ENCODE data around the gene IGLL1. TPM values are rescaled to one million over a fixed set of nuclear protein-coding genes. Genes with fewer than 3 reads are reported as not detected.

IGLL1 gene
- total RNA-seq, 1 donor: 0.31 TPM

Other genes with a start within 250 kb of the IGLL1 start
- 0.73 TPM for gene DRICH1, start 52.0 kb upstream of the IGLL1 start, total RNA-seq
- 9.2 TPM for gene RGL4, start 110.7 kb upstream of the IGLL1 start, total RNA-seq
- gene ZNF70, start 170.8 kb upstream of the IGLL1 start, total RNA-seq: 0.52 TPM
- 0.42 TPM for gene VPREB3, start 174.1 kb upstream of the IGLL1 start, total RNA-seq
- 0.31 TPM for gene C22orf15, start 182.7 kb upstream of the IGLL1 start, total RNA-seq
- 9.0 TPM for gene CHCHD10, start 187.7 kb upstream of the IGLL1 start, total RNA-seq
- gene MMP11, start 192.6 kb upstream of the IGLL1 start, total RNA-seq: 0.94 TPM
- gene SMARCB1, start 206.7 kb upstream of the IGLL1 start, total RNA-seq: 31.8 TPM

Measured in mononuclear cell (primary cell).